GM18498 (cell line): ENCODE results near the gene HIC2.
"Not testable (repeated sequence)": the region's sequence is repeated elsewhere in the genome, so short reads cannot be mapped to it uniquely, and the experiment has no call there.

ENCODE experiments used
- ATAC-seq: cut with Tn5 transposase; IDR thresholded peaks from one replicate; pipeline ENCODE4 v1.9.1; 2021; ENCODE audit warnings: mild to moderate bottlenecking, moderate library complexity; ENCODE audit not compliant: unreplicated experiment

The HIC2 gene

DNA sequence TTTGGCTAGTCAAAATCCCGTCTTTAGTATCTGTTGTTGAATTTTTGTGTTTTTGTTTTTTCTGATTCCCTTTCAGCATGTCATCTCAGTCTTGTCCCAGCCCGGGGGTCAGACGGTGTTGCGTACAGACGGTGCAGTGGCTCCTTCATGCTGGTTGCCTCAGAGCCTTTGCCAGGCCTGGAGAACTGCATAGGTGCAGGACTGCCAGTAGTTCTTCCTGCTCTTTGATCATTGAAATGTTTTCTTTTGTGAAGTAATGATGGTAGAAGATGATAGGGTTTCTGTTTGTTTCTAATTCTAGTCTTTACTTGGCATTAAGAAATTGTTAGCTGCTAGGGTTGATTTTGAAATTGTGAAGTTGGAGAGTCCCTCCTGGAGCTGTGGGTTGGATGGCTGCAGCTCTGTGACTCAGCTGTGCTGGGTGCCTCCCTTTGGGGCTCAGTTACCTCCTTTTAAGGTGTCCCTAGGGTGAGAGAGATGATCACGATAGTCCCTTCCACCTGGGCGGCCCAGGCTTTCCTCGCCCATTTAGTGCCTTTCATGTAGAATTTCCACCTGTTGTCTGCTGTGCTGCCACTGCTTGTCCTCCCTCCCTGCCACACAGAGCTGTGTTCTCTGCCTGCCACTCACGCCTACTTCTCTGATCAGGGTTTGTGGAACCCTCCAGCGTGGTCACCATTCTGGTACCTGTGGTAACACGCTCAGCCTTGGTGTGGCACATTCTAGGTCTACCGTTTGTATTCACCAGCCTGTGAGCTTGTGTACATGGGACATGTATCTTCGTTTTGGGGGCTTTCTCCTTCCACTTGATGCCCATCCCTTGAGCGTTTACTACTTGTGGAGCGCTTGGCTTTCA, 17.4 kb downstream of the HIC2 start:
- ATAC-seq, result not testable (repeated sequence)

GRCh38 chr22:21435998-21436810, 19.0 kb downstream of the HIC2 start:
- ATAC-seq, result not testable (repeated sequence)

- ATAC-seq, result not testable (repeated sequence)
These were observed 20.8 kb downstream of the HIC2 start for GRCh38 chr22:21438013-21438412.

DNA sequence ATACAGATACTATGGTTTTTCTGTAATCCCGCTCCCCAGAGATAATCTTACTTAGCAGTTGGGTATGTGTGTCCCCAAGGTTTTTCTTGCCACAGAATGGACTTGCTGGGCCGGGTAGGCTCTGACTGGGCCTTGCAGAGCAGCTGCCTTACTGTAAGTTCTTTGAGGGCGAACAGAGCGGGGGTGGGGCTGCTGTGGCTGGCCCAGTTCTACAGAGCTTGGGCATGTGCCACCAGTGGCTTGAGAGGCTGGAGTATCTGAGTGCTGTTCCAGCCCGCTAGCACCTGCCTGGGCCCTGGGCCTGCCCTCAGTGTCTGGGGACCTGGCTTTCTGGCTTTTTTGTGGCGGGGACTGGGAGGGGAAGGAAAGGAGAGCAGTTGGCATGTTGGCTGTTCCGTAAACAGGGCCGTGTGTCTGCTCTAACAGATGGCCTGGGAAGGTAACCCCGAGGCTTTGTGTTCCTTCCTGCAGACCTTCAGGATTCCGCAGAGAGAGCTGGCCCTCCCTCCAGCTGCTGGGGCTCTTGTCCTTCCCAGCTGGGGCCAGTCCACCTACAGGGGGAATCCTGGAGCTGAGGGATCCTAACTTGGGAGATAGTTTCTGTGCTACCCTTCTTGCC, 23.0 kb downstream of the HIC2 start:
- not testable (repeated sequence) for ATAC-seq

GRCh38 chr22:21440676-21441075, 23.5 kb downstream of the HIC2 start:
- ATAC-seq, result not testable (repeated sequence)

DNA sequence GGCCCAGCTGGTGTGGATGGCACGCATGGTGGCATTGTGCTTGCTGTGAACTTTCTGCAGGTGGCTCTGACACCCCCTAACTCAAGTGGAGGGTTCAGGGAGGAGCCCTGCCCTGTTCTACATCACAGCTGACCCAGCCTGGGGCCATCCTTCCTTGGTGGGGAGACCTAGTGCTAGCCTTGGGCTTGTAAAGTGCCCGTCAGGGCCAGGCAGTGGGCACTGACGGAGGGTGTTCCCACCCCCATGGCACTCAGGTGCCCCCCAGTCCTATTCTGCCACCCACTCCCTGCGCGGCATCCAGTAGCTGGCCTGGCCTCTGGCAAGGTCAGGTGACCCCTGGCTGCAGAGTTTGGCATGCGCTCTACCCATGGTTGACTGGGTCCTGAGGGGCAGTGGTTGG, 24.0 kb downstream of the HIC2 start:
- ATAC-seq, result not testable (repeated sequence)

- ATAC-seq, result not testable (repeated sequence)
These were observed 25.0 kb downstream of the HIC2 start for GRCh38 chr22:21442123-21442522.

DNA sequence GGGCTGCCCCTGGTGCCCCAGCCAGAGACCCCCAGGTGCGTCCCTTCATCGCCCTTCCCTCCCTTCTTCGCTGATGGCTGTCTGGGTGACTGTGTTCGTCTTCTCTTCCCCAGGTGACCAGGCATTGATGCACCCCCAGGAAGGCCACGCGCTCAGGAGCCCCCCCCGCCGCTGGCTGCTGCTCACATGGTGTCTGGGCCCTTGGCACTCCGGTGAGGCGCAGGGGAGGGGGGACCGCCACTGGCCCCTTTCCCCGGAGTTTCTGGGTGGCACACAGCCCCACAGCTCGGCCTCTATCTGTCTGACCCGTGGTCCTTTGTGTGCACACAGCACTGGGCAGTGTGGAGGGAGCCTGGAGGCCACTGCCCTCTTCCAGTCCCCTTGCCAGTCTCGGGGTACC, 25.5 kb downstream of the HIC2 start:
- ATAC-seq, result not testable (repeated sequence)

- ATAC-seq, result no peak
These were observed 26.0 kb downstream of the HIC2 start for GRCh38 chr22:21443057-21443734.

DNA sequence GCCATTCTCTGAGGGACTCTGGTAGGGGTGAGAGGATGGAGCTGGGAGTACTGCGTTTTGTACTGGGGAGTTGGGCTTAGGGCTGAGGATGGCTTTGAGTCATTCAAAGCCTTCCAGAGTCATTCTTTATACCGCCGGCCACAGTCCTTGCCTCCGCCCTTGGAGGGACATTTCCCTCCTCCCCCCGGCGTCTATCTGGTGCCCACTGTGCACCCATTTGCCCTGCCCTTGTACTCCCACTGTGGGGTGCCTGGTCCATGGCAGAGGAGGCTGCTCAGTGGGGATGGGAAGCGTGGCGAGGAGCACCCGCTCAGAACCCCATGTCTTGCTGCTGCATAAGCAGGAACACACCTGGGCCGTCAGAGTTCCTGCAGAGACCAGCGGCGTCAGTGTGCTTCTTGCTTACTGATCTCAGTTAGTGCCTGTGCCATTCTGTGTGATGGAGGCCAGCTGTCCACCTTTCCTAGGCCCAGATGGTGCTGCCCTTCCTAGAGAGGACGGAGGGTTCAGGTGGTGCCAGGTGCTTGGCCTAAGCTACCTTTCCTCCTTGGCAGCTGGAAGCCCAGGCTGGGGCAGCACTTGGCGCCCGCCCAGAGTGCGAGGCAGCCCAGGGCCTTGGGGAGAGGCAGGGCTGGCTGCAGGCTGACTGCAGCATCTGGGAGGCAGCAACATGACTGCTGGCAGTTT, 26.7 kb downstream of the HIC2 start:
- no peak for ATAC-seq

GRCh38 chr22:21444701-21445436, 27.7 kb downstream of the HIC2 start:
- ATAC-seq, result no peak

- ATAC-seq, result no peak
These were observed 28.4 kb downstream of the HIC2 start for GRCh38 chr22:21445437-21446127.

DNA sequence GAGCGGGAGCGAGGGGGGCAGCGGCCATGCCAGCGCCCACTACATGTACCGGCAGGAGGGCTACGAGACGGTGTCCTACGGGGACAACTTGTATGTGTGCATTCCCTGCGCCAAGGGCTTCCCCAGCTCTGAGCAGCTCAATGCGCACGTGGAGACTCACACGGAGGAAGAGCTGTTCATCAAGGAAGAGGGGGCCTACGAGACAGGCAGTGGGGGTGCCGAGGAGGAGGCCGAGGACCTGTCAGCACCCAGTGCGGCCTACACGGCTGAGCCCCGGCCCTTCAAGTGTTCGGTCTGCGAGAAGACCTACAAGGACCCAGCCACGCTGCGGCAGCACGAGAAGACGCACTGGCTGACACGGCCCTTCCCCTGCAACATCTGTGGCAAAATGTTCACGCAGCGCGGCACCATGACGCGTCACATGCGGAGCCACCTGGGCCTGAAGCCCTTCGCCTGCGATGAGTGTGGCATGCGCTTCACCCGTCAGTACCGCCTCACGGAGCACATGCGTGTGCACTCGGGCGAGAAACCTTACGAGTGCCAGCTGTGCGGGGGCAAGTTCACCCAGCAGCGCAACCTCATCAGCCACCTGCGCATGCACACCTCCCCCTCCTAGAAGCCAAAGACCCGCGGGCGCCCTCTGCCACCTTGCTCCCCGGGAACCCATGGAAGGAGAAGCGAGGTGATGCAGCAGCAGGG, 29.1 kb downstream of the HIC2 start:
- ATAC-seq, result no peak

- ATAC-seq, result no peak
These were observed 29.9 kb downstream of the HIC2 start for GRCh38 chr22:21446827-21447690.

DNA sequence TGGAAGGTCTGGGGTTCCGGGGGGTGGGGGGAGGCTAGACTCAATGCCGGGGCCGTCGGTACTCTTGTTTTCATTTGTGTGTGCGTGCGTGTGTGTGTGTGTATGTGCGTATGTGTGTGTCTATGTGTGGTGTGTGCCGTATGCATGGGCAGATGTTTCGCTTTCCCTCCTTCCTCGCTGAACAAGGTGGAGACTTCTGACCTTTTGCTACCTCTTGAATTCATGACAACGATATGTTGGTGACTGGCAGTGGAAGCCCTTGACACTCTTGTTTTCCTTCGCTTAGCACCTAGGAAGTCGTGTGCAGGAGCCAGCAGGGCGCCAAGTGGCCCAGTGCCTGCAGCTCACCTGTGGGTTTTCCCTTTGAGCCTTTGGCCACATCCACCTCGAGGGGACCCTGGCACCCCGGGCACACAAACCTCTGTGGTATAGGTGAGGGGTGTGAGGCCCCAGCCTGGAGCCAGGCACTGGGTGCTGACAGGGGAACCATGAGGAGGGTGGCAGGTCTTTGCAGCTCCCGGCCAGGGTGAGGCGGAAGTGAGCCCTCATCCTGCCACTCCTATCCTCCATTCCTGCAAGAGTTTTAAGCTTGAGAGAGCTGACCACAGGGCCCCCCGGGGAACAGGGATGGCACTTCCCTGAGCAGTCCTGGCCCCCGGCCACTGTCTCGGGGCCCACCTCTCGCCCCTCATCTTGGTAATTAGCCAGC, 30.7 kb downstream of the HIC2 start:
- no peak for ATAC-seq

- ATAC-seq, result no peak
These were observed 31.7 kb downstream of the HIC2 start for GRCh38 chr22:21448627-21449416.
